ENCODE data around the gene FKBP4. TPM values are rescaled to one million over a fixed set of nuclear protein-coding genes. Genes with fewer than 3 reads are reported as not detected.

FKBP4 gene
- total RNA-seq, 1 donor from 2014 or later = 45.9 TPM

DNA sequence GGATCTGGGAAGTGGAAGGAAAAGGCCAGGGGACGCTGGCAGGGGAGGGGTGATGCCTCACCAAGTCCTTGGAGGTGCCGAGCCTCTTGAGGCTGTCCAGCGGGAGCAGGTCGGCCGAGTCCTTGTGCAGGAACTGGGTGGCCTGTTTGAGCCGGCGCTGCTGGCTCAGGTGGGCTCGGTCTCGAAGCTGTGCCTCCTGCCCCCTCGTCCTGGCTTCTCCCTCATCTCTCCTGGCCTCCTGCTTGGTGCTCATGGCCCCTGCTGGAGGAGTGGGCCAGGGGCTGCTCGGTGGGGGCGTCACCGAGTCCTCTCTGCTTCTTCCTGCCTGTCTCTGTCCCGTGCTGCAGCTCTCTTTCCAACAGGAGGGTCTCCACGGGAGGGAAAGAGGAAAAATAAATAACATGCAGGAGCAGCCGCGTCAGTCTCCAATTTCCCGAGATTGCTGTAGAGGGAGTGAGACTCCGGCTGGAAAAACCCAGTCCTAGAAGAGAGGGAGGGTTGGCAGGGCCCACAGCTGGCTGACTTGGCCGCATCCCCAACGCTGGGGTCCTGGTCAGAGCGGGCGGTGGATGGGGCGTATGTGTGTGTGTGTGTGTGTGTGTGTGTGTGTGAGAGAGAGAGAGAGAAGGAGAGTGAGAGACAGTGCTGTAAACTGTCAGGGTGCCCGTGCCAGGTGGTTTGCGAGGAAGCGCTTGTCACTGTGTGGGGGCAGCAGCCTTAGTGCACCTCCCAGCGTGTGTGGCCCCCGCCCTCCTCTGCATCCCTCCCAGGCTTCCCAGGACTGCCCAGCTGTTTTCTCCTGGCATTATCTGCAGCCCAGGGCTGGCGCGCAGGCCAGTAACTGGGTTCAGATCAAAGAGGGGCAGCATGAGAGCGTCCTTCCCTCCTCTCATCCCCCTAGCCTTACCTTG, 40.1 kb downstream of the FKBP4 start, which contains the start of gene NRIP2:
Gene NRIP2 (minus strand): TSS at position 455 of the 911 bp plus-strand sequence. CDS start 52 bp downstream, at position 403.
- TF ChIP-seq, protein P1, sequence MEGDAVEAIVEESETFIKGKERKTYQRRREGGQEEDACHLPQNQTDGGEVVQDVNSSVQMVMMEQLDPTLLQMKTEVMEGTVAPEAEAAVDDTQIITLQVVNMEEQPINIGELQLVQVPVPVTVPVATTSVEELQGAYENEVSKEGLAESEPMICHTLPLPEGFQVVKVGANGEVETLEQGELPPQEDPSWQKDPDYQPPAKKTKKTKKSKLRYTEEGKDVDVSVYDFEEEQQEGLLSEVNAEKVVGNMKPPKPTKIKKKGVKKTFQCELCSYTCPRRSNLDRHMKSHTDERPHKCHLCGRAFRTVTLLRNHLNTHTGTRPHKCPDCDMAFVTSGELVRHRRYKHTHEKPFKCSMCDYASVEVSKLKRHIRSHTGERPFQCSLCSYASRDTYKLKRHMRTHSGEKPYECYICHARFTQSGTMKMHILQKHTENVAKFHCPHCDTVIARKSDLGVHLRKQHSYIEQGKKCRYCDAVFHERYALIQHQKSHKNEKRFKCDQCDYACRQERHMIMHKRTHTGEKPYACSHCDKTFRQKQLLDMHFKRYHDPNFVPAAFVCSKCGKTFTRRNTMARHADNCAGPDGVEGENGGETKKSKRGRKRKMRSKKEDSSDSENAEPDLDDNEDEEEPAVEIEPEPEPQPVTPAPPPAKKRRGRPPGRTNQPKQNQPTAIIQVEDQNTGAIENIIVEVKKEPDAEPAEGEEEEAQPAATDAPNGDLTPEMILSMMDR (IDR thresholded peaks at IDR 0.05) = no peak
- TF ChIP-seq POLR2AphosphoS5 (IDR thresholded peaks at IDR 0.05; ENCODE audit: insufficient read depth in 1 of 2, low read depth in 1 of 2) (no peak), POLR2A (IDR thresholded peaks at IDR 0.05) (no peak)
- DNase-seq (ENCODE audit: extremely low spot score in 2 of 2) = peak in 1 of 2 donors; percentile 83
- peak within 1 kb of the TSS; percentile 31 to 34 for H3K4me3 ChIP-seq
- peaks cover 21% of the 10 kb centered on the region for H3K4me1 ChIP-seq
- H3K27me3 ChIP-seq = no peaks in the 10 kb centered on the region
- intact Hi-C loops (cut with DNase I) = no loop called here
- peak within 1 kb of the TSS; percentile 36 for H3K27ac ChIP-seq
- H3K9me3 ChIP-seq = no peaks in the 10 kb centered on the region
- H3K36me3 ChIP-seq = peaks cover 0 to 3% of the 10 kb centered on the region in 2 donors

DNA sequence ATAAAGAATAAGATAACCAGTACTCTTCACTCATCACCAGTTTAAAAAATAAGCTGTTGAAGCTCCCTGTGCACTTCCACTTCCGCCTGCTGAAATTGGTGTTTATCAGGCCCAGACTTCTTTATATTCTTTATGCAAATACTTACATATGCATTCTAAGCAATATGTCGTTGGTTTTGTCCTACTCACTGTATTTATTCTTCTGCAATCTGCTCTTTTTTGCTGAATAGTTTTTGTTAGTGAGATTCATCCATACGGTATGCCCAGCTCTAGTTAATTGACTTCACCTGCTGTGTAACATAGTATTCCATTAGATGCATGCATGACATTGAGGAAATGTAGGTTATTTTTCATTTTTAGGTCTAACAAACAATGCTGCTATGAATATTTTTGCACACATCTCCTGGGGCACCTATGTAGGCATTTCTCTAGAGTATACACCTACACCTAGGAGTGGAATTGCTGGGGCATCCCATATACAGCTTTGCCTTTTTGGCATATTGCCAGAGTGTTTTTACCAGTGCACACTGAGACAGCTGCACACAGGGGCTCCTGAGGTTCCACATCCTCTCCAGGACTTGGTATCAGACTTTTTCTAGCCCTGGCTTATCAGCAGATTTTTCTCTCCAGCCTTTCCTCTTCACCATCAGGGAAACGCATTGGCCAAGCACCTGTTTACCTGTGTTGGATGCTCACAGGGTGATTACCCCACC, 41.1 kb downstream of the FKBP4 start:
- no peaks in the 10 kb centered on the region for H3K27me3 ChIP-seq
- H3K9me3 ChIP-seq = no peaks in the 10 kb centered on the region
- peaks cover 21% of the 10 kb centered on the region for H3K4me1 ChIP-seq
- DNase-seq (ENCODE audit: extremely low spot score in 2 of 2) = peak in 1 of 2 donors; percentile 52
- no peak overlapping the region for H3K4me3 ChIP-seq
- TF ChIP-seq, protein P1 (IDR thresholded peaks at IDR 0.05) = no peak
- TF ChIP-seq POLR2AphosphoS5 (IDR thresholded peaks at IDR 0.05; ENCODE audit: insufficient read depth in 1 of 2, low read depth in 1 of 2) (no peak), POLR2A (IDR thresholded peaks at IDR 0.05) (no peak)
- H3K27ac ChIP-seq = no peak overlapping the region
- H3K36me3 ChIP-seq = no peaks in the 10 kb centered on the region
- intact Hi-C loops (cut with DNase I) = no loop called here

DNA sequence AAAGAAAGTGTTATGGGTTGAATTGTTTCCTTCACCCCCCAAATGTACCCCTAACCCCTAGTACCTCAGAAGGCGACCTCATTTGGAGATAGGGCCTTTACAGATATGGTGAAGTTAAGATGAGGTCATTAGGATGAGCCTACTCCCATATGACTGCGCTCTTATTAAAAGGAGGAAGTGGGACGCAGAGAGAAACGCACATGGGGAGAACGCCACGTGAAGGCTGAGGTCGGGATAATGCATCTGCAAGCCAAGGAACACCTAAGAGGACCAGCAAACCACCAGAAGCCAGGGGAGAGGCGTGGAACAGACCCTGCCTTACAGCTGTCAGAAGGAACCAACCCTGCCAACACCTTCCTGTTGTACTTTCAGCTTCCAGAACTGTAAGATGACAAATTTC, 41.8 kb downstream of the FKBP4 start:
- TF ChIP-seq, protein P1 (IDR thresholded peaks at IDR 0.05) = no peak
- TF ChIP-seq POLR2AphosphoS5 (IDR thresholded peaks at IDR 0.05; ENCODE audit: insufficient read depth in 1 of 2, low read depth in 1 of 2) (no peak), POLR2A (IDR thresholded peaks at IDR 0.05) (no peak)
- no peaks in the 10 kb centered on the region for H3K36me3 ChIP-seq
- intact Hi-C loops (cut with DNase I) = no loop called here
- no peak for DNase-seq (ENCODE audit: extremely low spot score in 2 of 2)
- H3K9me3 ChIP-seq = no peaks in the 10 kb centered on the region
- H3K4me3 ChIP-seq = no peak overlapping the region
- H3K27me3 ChIP-seq = no peaks in the 10 kb centered on the region
- H3K27ac ChIP-seq = no peak overlapping the region
- peaks cover 21% of the 10 kb centered on the region for H3K4me1 ChIP-seq

DNA sequence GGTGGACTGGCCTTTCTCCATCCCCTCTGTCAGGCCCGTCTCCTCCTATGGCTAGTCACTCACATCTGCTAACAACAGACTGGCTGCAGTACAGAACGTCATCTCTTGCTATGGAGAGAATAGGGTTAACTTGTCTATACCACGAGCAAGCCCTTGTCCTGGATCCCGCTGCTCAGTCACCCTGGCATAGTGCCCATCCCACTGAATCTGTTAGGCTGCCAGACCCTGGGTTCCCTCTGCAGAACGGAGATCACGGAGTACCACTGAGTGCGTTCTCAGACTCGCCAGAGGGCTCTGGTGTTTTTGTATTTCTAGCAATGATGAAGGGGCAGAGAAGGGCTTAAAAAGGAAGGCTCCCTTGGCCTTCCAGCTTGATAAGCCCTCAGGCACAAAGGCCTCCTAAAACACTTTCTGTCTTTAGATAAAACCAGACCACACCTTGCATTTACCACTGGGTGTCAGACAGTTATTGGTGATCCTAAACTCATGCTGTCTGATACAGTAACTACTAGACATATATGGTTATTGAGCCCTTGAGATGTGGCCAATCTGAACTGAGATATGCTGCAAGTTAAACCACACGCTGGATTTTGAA, 46.4 kb downstream of the FKBP4 start:
- DNase-seq (ENCODE audit: extremely low spot score in 2 of 2) = no peak
- TF ChIP-seq, protein P1 (IDR thresholded peaks at IDR 0.05) = no peak
- no peak for TF ChIP-seq POLR2AphosphoS5 (IDR thresholded peaks at IDR 0.05; ENCODE audit: insufficient read depth in 1 of 2, low read depth in 1 of 2)
- TF ChIP-seq POLR2A (IDR thresholded peaks at IDR 0.05) = no peak
- Histone ChIP-seq H3K4me3 (no peak overlapping the region), H3K36me3 (no peaks in the 10 kb centered on the region), H3K9me3 (no peaks in the 10 kb centered on the region), H3K27me3 (no peaks in the 10 kb centered on the region), H3K27ac (no peak overlapping the region), H3K4me1 (no peaks in the 10 kb centered on the region)
- intact Hi-C loops (cut with DNase I) = no loop called here

Data from vagina (tissue), 2 donors.